IMR-90 (cell line): ENCODE measurements around the gene COMMD1. TPM values are rescaled to one million over a fixed set of nuclear protein-coding genes. Genes with fewer than 3 reads are reported as not detected.

Experiments
- ATAC-seq: fragments of 200-7000 bp; cut with Tn5 transposase; 2 replicates; pipeline ENCODE4 v1.9.1; 2020; ENCODE audit warnings: low read depth, mild to moderate bottlenecking, moderate library complexity
- BruUV-seq: library from RNA; stranded (reverse); fragments of 400-500 nt; replicated peaks from 2 replicates; lab custom pipeline; 2021; lab: Mats Ljungman, UMichigan
- CTCF ChIA-PET: fragments of 300-600 bp; formaldehyde crosslinking; extraction: SDS; loops from one replicate; lab custom pipeline; 2021; ENCODE audit warnings: antibody characterized with exemption; lab: Yijun Ruan, JAX
- POLR2A ChIA-PET: fragments of 300-600 bp; sonication (Branson Sonifier 250); formaldehyde crosslinking; loops from one replicate; lab custom pipeline; 2022; ENCODE audit warnings: antibody characterized with exemption; ENCODE audit not compliant: unreplicated experiment; lab: Charles Lee
- DNase-seq: peaks from one replicate; pipeline ENCODE4 v3.0.0; 2013
- H2AFZ ChIP-seq: replicated peaks from 2 replicates; pipeline ENCODE3; 2013; ENCODE audit warnings: low read length, mild to moderate bottlenecking; ENCODE audit not compliant: poor library complexity
- H2AK5ac ChIP-seq: 2 replicates; pipeline ENCODE4 v1.6.1; 2013; ENCODE audit warnings: low read depth, low read length, inconsistent platforms
- H2AK9ac ChIP-seq: replicated peaks from 2 replicates; pipeline ENCODE3; 2013; ENCODE audit warnings: mild to moderate bottlenecking, low read depth, low read length, moderate library complexity; ENCODE audit not compliant: poor library complexity
- H2BK120ac ChIP-seq: 2 replicates; pipeline ENCODE4 v1.6.1; 2013; ENCODE audit warnings: low read depth, low read length, inconsistent platforms
- H2BK15ac ChIP-seq: 3 replicates; pipeline ENCODE4 v1.6.1; 2013; ENCODE audit warnings: low read depth, low read length, inconsistent platforms
- H2BK20ac ChIP-seq: 2 replicates; pipeline ENCODE4 v1.6.1; 2013; ENCODE audit warnings: low read depth, mild to moderate bottlenecking, inconsistent platforms, low read length, moderate library complexity
- H2BK5ac ChIP-seq: 2 replicates; pipeline ENCODE4 v1.6.1; 2013; ENCODE audit warnings: mild to moderate bottlenecking, low read depth, low read length, inconsistent platforms; ENCODE audit not compliant: poor library complexity, severe bottlenecking
- H3K14ac ChIP-seq: replicated peaks from 2 replicates; pipeline ENCODE4 v1.6.1; 2013; ENCODE audit warnings: low read depth, low read length, inconsistent platforms
- H3K18ac ChIP-seq: 2 replicates; pipeline ENCODE4 v1.6.1; 2013; ENCODE audit warnings: low read depth, low read length, control low read depth
- H3K23ac ChIP-seq: 2 replicates; pipeline ENCODE4 v1.6.1; 2013; ENCODE audit warnings: low read depth, low read length, inconsistent platforms
- H3K27ac ChIP-seq: 2 replicates; pipeline ENCODE4 v1.5.1; 2013; ENCODE audit warnings: mild to moderate bottlenecking, control low read depth, low read length; ENCODE audit not compliant: insufficient read depth
- H3K27me3 ChIP-seq: 2 replicates; pipeline ENCODE4 v1.6.1; 2013; ENCODE audit warnings: low read length; ENCODE audit not compliant: control insufficient read depth, insufficient read depth
- H3K36me3 ChIP-seq: 2 replicates; pipeline ENCODE4 v1.6.1; 2013; ENCODE audit warnings: low read length, mixed read lengths; ENCODE audit not compliant: control insufficient read depth, insufficient read depth
- H3K4ac ChIP-seq: 2 replicates; pipeline ENCODE4 v1.6.1; 2013; ENCODE audit warnings: low read depth, low read length, inconsistent platforms
- H3K4me1 ChIP-seq: 2 replicates; pipeline ENCODE4 v1.6.1; 2013; ENCODE audit warnings: low read length, mixed read lengths; ENCODE audit not compliant: control insufficient read depth, insufficient read depth
- H3K4me2 ChIP-seq: 2 replicates; pipeline ENCODE4 v1.6.1; 2013; ENCODE audit warnings: low read depth, mild to moderate bottlenecking, control low read depth, low read length, moderate library complexity
- H3K4me3 ChIP-seq: 2 replicates; pipeline ENCODE4 v1.5.1; 2013; ENCODE audit warnings: low read depth, mild to moderate bottlenecking, control low read depth, low read length, moderate library complexity; ENCODE audit not compliant: insufficient read depth
- H3K56ac ChIP-seq: 2 replicates; pipeline ENCODE4 v1.6.1; 2013; ENCODE audit warnings: low read length, inconsistent platforms; ENCODE audit not compliant: insufficient read depth; ENCODE audit errors: extremely low read depth
- H3K79me1 ChIP-seq, 2 experiments: 2 replicates each; pipeline ENCODE4 v1.6.1; 2013; ENCODE audit warnings: low read length in 2 of 2, inconsistent platforms in 1 of 2, low read depth in 1 of 2
- H3K9ac ChIP-seq: 2 replicates; pipeline ENCODE4 v1.6.1; 2013; ENCODE audit warnings: low read depth, low read length, control low read depth
- H3K9me1 ChIP-seq: 2 replicates; pipeline ENCODE4 v1.6.1; 2013; ENCODE audit warnings: low read length, inconsistent platforms; ENCODE audit not compliant: insufficient read depth
- H3K9me3 ChIP-seq: 2 replicates; pipeline ENCODE4 v1.6.1; 2013; ENCODE audit warnings: low read length; ENCODE audit not compliant: control insufficient read depth, insufficient read depth
- H4K20me1 ChIP-seq: 2 replicates; pipeline ENCODE4 v1.6.1; 2013; ENCODE audit warnings: low read length, inconsistent platforms; ENCODE audit not compliant: insufficient read depth
- H4K5ac ChIP-seq: 2 replicates; pipeline ENCODE4 v1.6.1; 2013; ENCODE audit warnings: mild to moderate bottlenecking, low read depth, low read length, control low read depth
- H4K8ac ChIP-seq, 2 experiments: 2 replicates each; pipeline ENCODE4 v1.6.1; 2013; ENCODE audit warnings: low read depth in 2 of 2, low read length in 2 of 2, control low read depth in 1 of 2, inconsistent platforms in 1 of 2
- H4K91ac ChIP-seq: 2 replicates; pipeline ENCODE4 v1.6.1; 2013; ENCODE audit warnings: low read depth, low read length, inconsistent platforms; ENCODE audit not compliant: insufficient read depth
- POLR2A ChIP-seq: IDR thresholded peaks from 2 replicates; pipeline ENCODE4 v1.6.1; 2012; ENCODE audit warnings: mild to moderate bottlenecking, low read depth, low read length
- RCOR1 ChIP-seq: IDR thresholded peaks from 2 replicates; pipeline ENCODE4 v1.6.1; 2012; ENCODE audit warnings: mild to moderate bottlenecking, low read length, improper control_type of control experiment; ENCODE audit not compliant: insufficient replicate concordance
- WGBS, 2 experiments: methylation state at CpG; one replicate each; pipeline versions ENCODE4 v1.1.5 to v1.1.7; 2013; ENCODE audit warnings: missing lambda C conversion rate in 2 of 2; ENCODE audit not compliant: insufficient read length in 1 of 2; ENCODE audit errors: extremely low coverage in 2 of 2; 5-methylcytosine and 5-hydroxymethylcytosine counted together
- dilution Hi-C: fragments of 300-500 bp; cut with HindIII; formaldehyde crosslinking; loops from one replicate; pipeline ENCODE4 v1.14.3; 2018; ENCODE audit warnings: low sequenced_read_pairs; ENCODE audit not compliant: unreplicated experiment
- in situ Hi-C: fragments of 300-500 bp; cut with MboI; formaldehyde crosslinking; loops from 3 replicates; pipeline ENCODE4 v1.14.3; 2019; ENCODE audit warnings: low sequenced_read_pairs, inconsistent platforms, mixed read lengths
- intact Hi-C: fragments of 100-400 bp; cut with micrococcal nuclease; formaldehyde crosslinking; loops from 2 replicates; pipeline ENCODE4 v1.10.0; 2022
- polyA plus RNA-seq, 3 experiments: library from polyadenylated mRNA; depleted of rRNA; stranded (reverse); fragments of >200 nt; gene quantifications; 2 replicates each; pipeline ENCODE4 v1.2.3, GENCODE V29; 2012; ENCODE audit warnings: low replicate concordance in 1 of 3
- total RNA-seq: library from RNA; depleted of rRNA; stranded (reverse); fragments of >200 nt; gene quantifications from 2 replicates; pipeline ENCODE4 v1.2.3, GENCODE V29; 2012
- TF ChIP-seq, protein P1 (sequence below): conservative IDR thresholded peaks from 2 replicates; pipeline ENCODE4 v1.5.1; 2012; ENCODE audit warnings: mild to moderate bottlenecking, low read depth, low read length, improper control_type of control experiment

The COMMD1 gene
- total and polyA plus RNA-seq, 2 of the 4 experiments (the other 2 are of a cell fraction): 42.8 to 60.4 TPM

DNA sequence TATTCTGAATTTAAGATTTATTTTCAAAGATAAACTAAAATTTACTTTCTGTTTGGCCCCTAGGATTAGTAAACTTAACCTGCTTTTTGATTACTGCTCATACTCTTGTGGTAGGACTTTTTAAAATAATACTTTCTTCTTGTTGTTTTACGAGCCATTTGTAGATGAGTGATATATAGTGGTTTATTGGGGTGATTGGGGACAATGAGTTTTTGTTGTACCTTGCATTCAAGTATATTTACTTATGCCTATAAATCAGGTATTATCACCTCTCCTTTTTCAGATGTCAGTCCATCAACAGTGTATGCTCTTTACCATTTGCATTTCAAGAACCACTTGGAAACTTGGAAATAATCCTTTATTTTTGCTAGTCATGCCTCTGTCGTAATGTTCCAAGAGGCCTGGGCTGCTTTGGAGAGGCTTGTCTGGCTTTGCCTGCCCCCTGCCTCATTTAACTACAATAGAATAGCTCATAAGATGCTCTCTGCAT is 131.3 kb downstream of the COMMD1 start:
- intact Hi-C loops: no loop called here
- no peak overlapping the region for H3K4me3 ChIP-seq
- TF ChIP-seq RCOR1: no peak
- TF ChIP-seq, protein P1, sequence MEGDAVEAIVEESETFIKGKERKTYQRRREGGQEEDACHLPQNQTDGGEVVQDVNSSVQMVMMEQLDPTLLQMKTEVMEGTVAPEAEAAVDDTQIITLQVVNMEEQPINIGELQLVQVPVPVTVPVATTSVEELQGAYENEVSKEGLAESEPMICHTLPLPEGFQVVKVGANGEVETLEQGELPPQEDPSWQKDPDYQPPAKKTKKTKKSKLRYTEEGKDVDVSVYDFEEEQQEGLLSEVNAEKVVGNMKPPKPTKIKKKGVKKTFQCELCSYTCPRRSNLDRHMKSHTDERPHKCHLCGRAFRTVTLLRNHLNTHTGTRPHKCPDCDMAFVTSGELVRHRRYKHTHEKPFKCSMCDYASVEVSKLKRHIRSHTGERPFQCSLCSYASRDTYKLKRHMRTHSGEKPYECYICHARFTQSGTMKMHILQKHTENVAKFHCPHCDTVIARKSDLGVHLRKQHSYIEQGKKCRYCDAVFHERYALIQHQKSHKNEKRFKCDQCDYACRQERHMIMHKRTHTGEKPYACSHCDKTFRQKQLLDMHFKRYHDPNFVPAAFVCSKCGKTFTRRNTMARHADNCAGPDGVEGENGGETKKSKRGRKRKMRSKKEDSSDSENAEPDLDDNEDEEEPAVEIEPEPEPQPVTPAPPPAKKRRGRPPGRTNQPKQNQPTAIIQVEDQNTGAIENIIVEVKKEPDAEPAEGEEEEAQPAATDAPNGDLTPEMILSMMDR: no peak
- TF ChIP-seq POLR2A: no peak
- H2AFZ ChIP-seq: no peak overlapping the region
- no CpG with 5 or more reads among the region's 2 CpGs for WGBS, 2 experiments
- H4K5ac ChIP-seq: no peak overlapping the region
- no TSS peak for BruUV-seq
- no peak overlapping the region for H2BK5ac ChIP-seq
- dilution Hi-C loops: no loop called here
- no peaks in the 10 kb centered on the region for H3K27me3 ChIP-seq
- H2AK9ac ChIP-seq: no peak overlapping the region
- H3K4me2 ChIP-seq: no peak overlapping the region
- no peaks in the 10 kb centered on the region for H3K36me3 ChIP-seq
- H3K23ac ChIP-seq: no peak overlapping the region
- no peak overlapping the region for H2BK15ac ChIP-seq
- ChIA-PET POLR2A (no interaction called here), CTCF (no interaction called here)
- no peak overlapping the region for H2BK20ac ChIP-seq
- no peak overlapping the region for H2AK5ac ChIP-seq
- no peak overlapping the region for H3K9ac ChIP-seq
- no peak overlapping the region for H3K14ac ChIP-seq
- H3K56ac ChIP-seq: no peak overlapping the region
- no peak overlapping the region for H3K27ac ChIP-seq
- H4K20me1 ChIP-seq: no peaks in the 10 kb centered on the region
- DNase-seq (no peak), ATAC-seq (no peak)
- H3K79me1 ChIP-seq: no peaks in the 10 kb centered on the region
- H3K18ac ChIP-seq: no peak overlapping the region
- no peak overlapping the region for H4K91ac ChIP-seq
- in situ Hi-C loops: no loop called here
- no peaks in the 10 kb centered on the region for H3K4me1 ChIP-seq
- no peak overlapping the region for H4K8ac ChIP-seq
- H3K9me1 ChIP-seq: no peaks in the 10 kb centered on the region
- no peaks in the 10 kb centered on the region; the same call in 1 of the 2 replicates for H3K9me3 ChIP-seq
- H2BK120ac ChIP-seq: no peak overlapping the region
- H3K4ac ChIP-seq: no peak overlapping the region
